Karpas-422 (cell line): Measurements from ENCODE around the gene COPS9. TPM values are rescaled to one million over a fixed set of nuclear protein-coding genes. Genes with fewer than 3 reads are reported as not detected.

Experiments used
- DNase-seq: peaks from one replicate; pipeline ENCODE4 v3.0.0-alpha.2; 2015
- H2AFZ ChIP-seq: fragments of 200-600 bp; sonication (generic); 2 replicates; pipeline ENCODE4 v1.6.1; 2014; ENCODE audit warnings: antibody characterized with exemption, low read length, mixed read lengths
- H3K27ac ChIP-seq: fragments of 200-600 bp; sonication (generic); 2 replicates; pipeline ENCODE4 v1.5.1; 2014; ENCODE audit warnings: mild to moderate bottlenecking, low read length, moderate library complexity
- H3K27me3 ChIP-seq: fragments of 200-600 bp; sonication (generic); 2 replicates; pipeline ENCODE4 v1.6.1; 2014; ENCODE audit warnings: low read length, mixed read lengths
- H3K36me3 ChIP-seq: fragments of 200-600 bp; sonication (generic); 2 replicates; pipeline ENCODE4 v1.6.1; 2014; ENCODE audit warnings: low read length, mixed read lengths; ENCODE audit not compliant: insufficient read depth
- H3K4me1 ChIP-seq: fragments of 200-600 bp; sonication (generic); 2 replicates; pipeline ENCODE4 v1.6.1; 2014; ENCODE audit warnings: mild to moderate bottlenecking, low read length, mixed read lengths
- H3K4me2 ChIP-seq: fragments of 200-600 bp; sonication (generic); 2 replicates; pipeline ENCODE4 v1.6.1; 2014; ENCODE audit warnings: low read length, low read depth, mild to moderate bottlenecking; ENCODE audit not compliant: poor library complexity, severe bottlenecking
- H3K4me3 ChIP-seq: fragments of 200-600 bp; sonication (generic); 2 replicates; pipeline ENCODE4 v1.5.1; 2014; ENCODE audit warnings: mild to moderate bottlenecking, antibody characterized with exemption, low read length, mixed read lengths
- H3K79me2 ChIP-seq: fragments of 200-600 bp; sonication (generic); 2 replicates; pipeline ENCODE4 v1.6.1; 2014; ENCODE audit warnings: mild to moderate bottlenecking, low read length, mixed read lengths
- H3K9ac ChIP-seq: fragments of 200-600 bp; sonication (generic); 2 replicates; pipeline ENCODE4 v1.6.0; 2014; ENCODE audit warnings: low read length
- H3K9me2 ChIP-seq: fragments of 200-600 bp; sonication (generic), shearing (Covaris generic); replicated peaks from 2 replicates; pipeline ENCODE4 v1.6.0; 2014; ENCODE audit warnings: mild to moderate bottlenecking, low read length, moderate library complexity; ENCODE audit not compliant: insufficient read depth
- H3K9me3 ChIP-seq: fragments of 300-700, 200-600 bp; sonication (generic); 2 replicates; pipeline ENCODE4 v1.6.1; 2014; ENCODE audit warnings: low read length, mixed read lengths
- H4K20me1 ChIP-seq: fragments of 200-600 bp; sonication (generic); 2 replicates; pipeline ENCODE4 v1.6.1; 2014; ENCODE audit warnings: mild to moderate bottlenecking, antibody characterized with exemption, low read length, low read depth; ENCODE audit not compliant: insufficient read depth
- total RNA-seq: library from RNA; depleted of rRNA; stranded (reverse); fragments of >200 nt; shearing (Covaris generic); gene quantifications from 2 replicates; pipeline ENCODE4 v1.2.3, GENCODE V29; 2014; ENCODE audit warnings: low replicate concordance

The COPS9 gene
- total RNA-seq, 1 experiment from 2014 or later = 214 TPM

DNA sequence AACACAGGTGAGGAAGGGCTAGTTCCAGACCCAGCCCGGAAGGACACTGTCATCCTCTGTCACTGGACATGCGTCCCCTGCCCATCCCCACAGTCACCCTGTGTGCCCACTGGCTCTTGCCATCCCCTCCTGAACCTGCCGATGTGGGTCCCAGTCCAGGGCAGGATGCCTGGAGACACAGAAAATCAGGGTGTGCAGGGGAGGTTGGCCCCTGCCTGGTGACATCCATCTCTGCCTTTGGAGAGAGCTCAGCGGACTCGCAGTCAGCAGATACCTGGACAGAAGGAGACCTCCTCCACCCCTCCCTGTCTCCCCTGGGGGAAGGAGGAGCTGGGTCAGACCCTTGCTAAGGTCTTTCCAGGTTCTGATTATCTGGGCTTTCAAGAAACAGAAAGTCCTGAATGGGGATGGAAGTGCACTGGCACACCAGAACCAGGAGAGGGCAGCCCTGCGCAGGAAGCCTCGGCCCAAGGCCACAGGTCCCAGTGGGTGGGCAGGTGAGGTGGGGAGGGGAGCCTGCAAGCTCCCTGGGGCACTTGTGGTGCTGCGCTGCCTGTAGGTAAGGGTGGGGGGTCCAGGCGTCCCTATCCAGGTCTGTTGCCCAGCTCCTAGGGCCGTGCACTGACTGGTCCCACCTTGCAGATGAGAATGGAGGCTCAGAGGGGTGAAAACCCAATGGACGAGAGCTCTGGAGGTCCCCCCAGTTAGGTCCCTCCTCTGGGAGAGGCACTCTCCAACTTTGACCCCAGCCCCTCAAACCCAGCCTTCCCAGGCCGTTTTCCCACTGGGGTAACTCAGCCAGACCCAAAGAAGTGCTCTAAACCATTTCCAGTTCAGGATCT is 14.1 kb upstream of the COPS9 start:
- no peaks in the 10 kb centered on the region for H3K36me3 ChIP-seq
- no peaks in the 10 kb centered on the region for H3K4me1 ChIP-seq
- no peaks in the 10 kb centered on the region for H3K27me3 ChIP-seq
- H3K9ac ChIP-seq = no peak overlapping the region
- H3K9me2 ChIP-seq = no peaks in the 10 kb centered on the region
- H3K4me3 ChIP-seq = no peak overlapping the region
- H3K27ac ChIP-seq = no peak overlapping the region
- DNase-seq = peak; percentile 77
- no peaks in the 10 kb centered on the region for H4K20me1 ChIP-seq
- H3K9me3 ChIP-seq = no peaks in the 10 kb centered on the region
- no peak overlapping the region for H2AFZ ChIP-seq
- H3K4me2 ChIP-seq = no peak overlapping the region
- H3K79me2 ChIP-seq = no peaks in the 10 kb centered on the region

DNA sequence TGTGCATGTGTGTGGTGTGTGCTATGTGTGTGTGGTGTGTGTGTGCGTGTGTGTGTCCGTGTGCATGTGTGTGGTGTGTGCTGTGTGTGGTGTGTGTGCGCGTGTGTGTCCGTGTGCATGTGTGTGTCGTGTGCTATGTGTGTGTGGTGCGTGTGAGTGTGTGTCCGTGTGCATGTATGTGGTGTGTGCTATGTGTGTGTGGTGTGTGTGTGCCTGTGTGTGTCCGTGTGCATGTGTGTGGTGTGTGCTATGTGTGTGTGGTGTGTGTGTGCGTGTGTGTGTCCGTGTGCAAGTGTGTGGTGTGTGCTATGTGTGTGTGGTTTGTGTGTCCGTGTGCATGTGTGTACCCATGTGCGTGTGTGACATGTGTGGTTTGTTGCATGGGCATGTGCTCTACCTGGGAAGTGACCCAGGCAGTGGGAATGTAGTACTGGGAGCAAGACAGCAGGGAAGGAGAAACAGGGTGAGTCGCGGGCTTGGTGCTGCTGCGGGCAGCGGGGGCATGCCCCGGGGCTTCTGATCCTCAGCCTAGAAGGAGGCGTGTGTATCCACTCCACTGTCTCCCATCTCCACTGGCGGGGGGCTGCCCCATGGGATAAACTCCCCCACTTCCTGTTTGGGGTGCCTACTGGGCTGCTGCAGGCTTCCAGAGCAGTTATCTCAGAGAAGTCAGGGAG is 11.9 kb upstream of the COPS9 start:
- H3K36me3 ChIP-seq = no peaks in the 10 kb centered on the region
- no peaks in the 10 kb centered on the region for H3K4me1 ChIP-seq
- no peak overlapping the region for H3K27ac ChIP-seq
- no peaks in the 10 kb centered on the region for H3K9me2 ChIP-seq
- no peaks in the 10 kb centered on the region for H3K79me2 ChIP-seq
- H3K4me2 ChIP-seq = no peak overlapping the region
- H2AFZ ChIP-seq = no peak overlapping the region
- no peak for DNase-seq
- H3K9ac ChIP-seq = no peak overlapping the region
- no peaks in the 10 kb centered on the region for H3K27me3 ChIP-seq
- H3K9me3 ChIP-seq = no peaks in the 10 kb centered on the region
- H3K4me3 ChIP-seq = no peak overlapping the region
- H4K20me1 ChIP-seq = no peaks in the 10 kb centered on the region

DNA sequence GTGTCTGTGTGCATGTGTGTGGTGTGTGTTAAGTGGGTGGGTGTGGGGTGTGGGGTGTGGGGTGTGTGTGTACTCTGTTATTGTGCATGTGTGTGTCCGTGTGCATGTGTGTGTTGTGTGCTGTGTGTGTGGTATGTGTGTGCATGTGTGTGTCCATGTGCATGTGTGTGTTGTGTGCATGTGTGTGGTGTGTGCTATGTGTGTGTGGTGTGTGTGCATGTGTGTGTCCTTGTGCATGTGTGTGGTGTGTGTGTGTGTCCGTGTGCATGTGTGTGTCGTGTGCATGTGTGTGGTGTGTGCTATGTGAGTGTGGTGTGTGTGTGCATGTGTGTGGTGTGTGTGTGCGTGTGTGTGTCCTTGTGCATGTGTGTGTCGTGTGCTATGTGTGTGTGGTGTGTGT is 11.3 kb upstream of the COPS9 start:
- H3K4me3 ChIP-seq = no peak overlapping the region
- no peaks in the 10 kb centered on the region for H3K36me3 ChIP-seq
- DNase-seq = no peak
- H3K9me3 ChIP-seq = no peaks in the 10 kb centered on the region
- no peaks in the 10 kb centered on the region for H3K9me2 ChIP-seq
- no peak overlapping the region for H2AFZ ChIP-seq
- H3K9ac ChIP-seq = no peak overlapping the region
- no peaks in the 10 kb centered on the region for H3K79me2 ChIP-seq
- H3K27ac ChIP-seq = no peak overlapping the region
- H3K4me2 ChIP-seq = no peak overlapping the region
- H4K20me1 ChIP-seq = no peaks in the 10 kb centered on the region
- H3K4me1 ChIP-seq = no peaks in the 10 kb centered on the region
- no peaks in the 10 kb centered on the region for H3K27me3 ChIP-seq

DNA sequence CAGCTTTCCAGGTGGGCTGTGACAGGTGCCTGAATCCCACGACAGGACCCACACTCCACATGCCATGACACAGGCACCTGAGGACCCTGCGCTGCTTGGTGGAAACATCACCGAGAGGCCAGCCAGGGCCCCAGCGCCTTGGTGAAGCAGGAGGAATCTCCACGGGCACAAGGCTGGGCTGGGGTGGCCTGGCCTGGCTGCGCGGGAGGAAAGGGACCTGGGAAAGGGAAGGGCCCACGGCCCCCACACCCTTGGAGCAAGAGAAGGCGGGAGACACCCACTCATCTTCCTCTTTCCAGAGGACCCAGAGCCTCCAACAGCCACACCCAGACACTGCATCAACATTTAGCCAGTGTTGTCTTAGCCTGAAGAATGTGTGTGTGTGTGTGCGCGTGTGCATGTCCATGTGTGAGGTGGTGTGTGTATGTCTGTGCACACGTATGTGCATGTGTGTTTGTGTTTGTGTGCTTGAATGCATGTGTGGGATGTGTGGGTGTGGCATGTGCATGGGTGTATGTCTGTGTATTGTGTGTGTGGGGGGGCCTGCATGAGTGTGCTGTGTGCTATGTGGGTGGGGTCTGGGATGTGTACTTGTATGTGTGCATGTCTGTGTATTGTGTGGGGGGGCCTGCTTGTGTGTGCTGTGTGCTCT is 10.6 kb upstream of the COPS9 start:
- no peaks in the 10 kb centered on the region for H3K79me2 ChIP-seq
- no peaks in the 10 kb centered on the region for H3K4me1 ChIP-seq
- H2AFZ ChIP-seq = no peak overlapping the region
- no peaks in the 10 kb centered on the region for H3K9me2 ChIP-seq
- H3K4me3 ChIP-seq = no peak overlapping the region
- H3K27me3 ChIP-seq = no peaks in the 10 kb centered on the region
- no peak overlapping the region for H3K4me2 ChIP-seq
- DNase-seq = no peak
- H3K36me3 ChIP-seq = no peaks in the 10 kb centered on the region
- no peak overlapping the region for H3K27ac ChIP-seq
- H3K9ac ChIP-seq = no peak overlapping the region
- no peaks in the 10 kb centered on the region for H4K20me1 ChIP-seq
- H3K9me3 ChIP-seq = no peaks in the 10 kb centered on the region

DNA sequence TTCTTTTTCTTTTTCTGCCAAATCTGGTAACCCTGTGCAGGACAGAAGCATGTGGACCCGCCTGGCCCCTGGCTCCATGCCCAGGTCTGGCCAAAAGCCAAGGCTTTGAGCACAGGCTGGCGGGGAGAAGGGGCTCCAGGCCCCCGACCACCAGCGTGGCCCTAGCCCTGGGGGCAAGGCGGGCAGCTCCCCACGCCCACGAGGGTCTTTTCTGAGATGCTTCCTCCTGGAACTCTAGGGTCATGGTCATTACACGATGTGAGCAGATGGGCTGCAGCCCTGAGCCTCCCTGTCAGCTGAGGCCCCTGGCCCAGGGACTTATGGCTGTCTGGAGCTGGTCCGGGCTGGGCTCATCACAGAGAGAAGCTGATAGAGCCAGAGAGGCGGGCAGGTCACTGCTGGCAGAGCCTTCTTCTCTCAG is 10.0 kb upstream of the COPS9 start:
- Histone ChIP-seq H3K36me3 (no peaks in the 10 kb centered on the region), H3K4me2 (no peak overlapping the region), H2AFZ (no peak overlapping the region), H3K4me1 (no peaks in the 10 kb centered on the region), H3K9me3 (no peaks in the 10 kb centered on the region), H3K27ac (no peak overlapping the region), H3K9me2 (no peaks in the 10 kb centered on the region), H3K79me2 (no peaks in the 10 kb centered on the region), H3K9ac (no peak overlapping the region), H3K27me3 (no peaks in the 10 kb centered on the region), H3K4me3 (no peak overlapping the region), H4K20me1 (no peaks in the 10 kb centered on the region)
- DNase-seq = no peak

DNA sequence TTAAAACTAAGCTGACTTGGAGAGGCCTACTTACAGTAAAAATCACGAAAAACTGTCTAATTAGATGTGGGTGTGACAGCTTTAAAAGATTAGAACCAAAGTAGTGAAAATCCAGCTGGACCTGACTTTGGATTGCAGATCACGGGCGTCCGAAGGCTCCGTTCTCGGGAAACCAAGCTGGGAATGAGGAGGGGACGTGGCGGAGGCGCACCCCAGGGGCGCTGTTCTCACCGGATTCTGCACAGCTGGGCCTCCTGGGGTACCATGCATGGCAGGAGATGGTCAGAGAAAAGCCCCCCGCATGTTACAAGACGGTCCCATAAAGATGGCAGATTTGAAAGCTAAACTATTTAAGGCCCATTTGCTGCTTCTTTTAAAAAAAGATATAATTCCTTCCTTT is 9.4 kb upstream of the COPS9 start:
- no peak overlapping the region for H3K27ac ChIP-seq
- H3K9me2 ChIP-seq = no peaks in the 10 kb centered on the region
- no peaks in the 10 kb centered on the region for H3K9me3 ChIP-seq
- H4K20me1 ChIP-seq = no peaks in the 10 kb centered on the region
- no peak overlapping the region for H2AFZ ChIP-seq
- H3K4me2 ChIP-seq = no peak overlapping the region
- no peak overlapping the region for H3K4me3 ChIP-seq
- no peak overlapping the region for H3K9ac ChIP-seq
- no peaks in the 10 kb centered on the region for H3K36me3 ChIP-seq
- no peaks in the 10 kb centered on the region for H3K4me1 ChIP-seq
- no peaks in the 10 kb centered on the region for H3K79me2 ChIP-seq
- no peak for DNase-seq
- H3K27me3 ChIP-seq = no peaks in the 10 kb centered on the region

DNA sequence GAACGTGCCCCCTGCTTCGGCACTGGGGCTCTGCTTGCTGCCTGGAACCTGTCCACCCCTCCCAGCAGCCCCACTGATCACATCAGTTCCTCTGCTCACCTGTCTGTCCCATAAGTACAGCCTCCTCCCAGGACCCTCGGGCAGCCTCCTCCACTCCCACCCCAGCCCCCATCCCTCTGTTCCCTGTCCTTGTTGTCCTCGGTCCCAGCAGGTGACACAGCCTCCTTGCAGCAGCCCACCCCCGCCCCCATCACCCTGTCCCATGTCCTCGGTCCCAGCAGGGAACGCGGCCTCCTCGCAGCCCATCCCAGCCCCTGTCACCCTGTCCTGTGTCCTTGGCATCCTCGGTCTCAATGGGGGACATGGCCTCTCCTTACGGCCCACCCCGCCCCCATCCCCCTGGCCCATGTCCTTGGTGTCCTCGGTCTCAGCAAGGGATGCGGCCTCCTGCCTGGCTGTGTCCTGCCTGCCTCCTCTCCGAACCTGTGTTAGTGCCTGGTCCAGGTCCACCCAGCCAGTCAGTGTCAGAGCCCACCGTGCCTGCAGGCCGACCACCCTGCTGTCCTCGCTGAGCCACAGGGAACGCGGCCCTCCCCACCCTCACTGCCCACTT is 8.7 kb upstream of the COPS9 start:
- Histone ChIP-seq H3K79me2 (no peaks in the 10 kb centered on the region), H3K4me2 (no peak overlapping the region), H3K9ac (no peak overlapping the region), H2AFZ (no peak overlapping the region), H3K27ac (no peak overlapping the region), H3K9me2 (no peaks in the 10 kb centered on the region), H3K4me3 (no peak overlapping the region), H4K20me1 (no peaks in the 10 kb centered on the region), H3K36me3 (no peaks in the 10 kb centered on the region), H3K27me3 (no peaks in the 10 kb centered on the region), H3K4me1 (peaks cover 6% of the 10 kb centered on the region), H3K9me3 (no peaks in the 10 kb centered on the region)
- DNase-seq = no peak
